Activated T-cell treated with anti-CD3 and anti-CD28 coated beads, Interleukin-2, amount 50 U/mL, for 72 hours (primary cell): ENCODE data around the gene IP6K3. TPM values are rescaled to one million over a fixed set of nuclear protein-coding genes. Genes with fewer than 3 reads are reported as not detected.

Experiments
- ATAC-seq, 2 donors: fragments of 150-1000 bp; cut with Tn5 transposase; replicated peaks in 1 of 2; 2 replicates each; pipeline ENCODE4 v1.10.0; 2021; ENCODE audit warnings: moderate library complexity in 2 of 2, mild to moderate bottlenecking in 1 of 2
- DNase-seq, 2 donors: peaks; one replicate each; pipeline ENCODE4 v3.0.0; 2021 to 2022; ENCODE audit warnings: mixed read lengths in 1 of 2
- H3K27ac Mint-ChIP-seq: one replicate; pipeline ENCODE4 v1.8.0; 2022; ENCODE audit warnings: mild to moderate bottlenecking, moderate library complexity, mixed read lengths
- H3K27me3 Mint-ChIP-seq: one replicate; pipeline ENCODE4 v1.8.0; 2022; ENCODE audit warnings: low read depth, mixed read lengths
- H3K36me3 Mint-ChIP-seq, 2 donors: one replicate each; pipeline ENCODE4 v1.8.0; 2022; ENCODE audit warnings: mixed read lengths in 2 of 2, mild to moderate bottlenecking in 1 of 2; ENCODE audit not compliant: insufficient read depth in 2 of 2
- H3K4me1 Mint-ChIP-seq: one replicate; pipeline ENCODE4 v1.8.0; 2022; ENCODE audit warnings: low read depth, mixed read lengths
- H3K4me3 Mint-ChIP-seq, 2 donors: one replicate each; pipeline ENCODE4 v1.8.0; 2022; ENCODE audit warnings: mild to moderate bottlenecking in 2 of 2, mixed read lengths in 2 of 2, moderate library complexity in 2 of 2
- H3K9me3 Mint-ChIP-seq, 2 donors: one replicate each; pipeline ENCODE4 v1.8.0; 2022; ENCODE audit warnings: mixed read lengths in 2 of 2
- total RNA-seq, 2 donors: library from RNA; stranded (reverse); gene quantifications; one replicate each; pipeline ENCODE4 v1.2.3, GENCODE V29; 2022

Gene IP6K3
- total RNA-seq, 2 donors from 2014 or later = not detected

- Mint-ChIP-seq H3K27me3 (peaks cover 8% of the 10 kb centered on the region), H3K36me3 (no peaks in the 10 kb centered on the region), H3K4me1 (peaks cover 9% of the 10 kb centered on the region), H3K27ac (no peak overlapping the region), H3K4me3 (no peak overlapping the region), H3K9me3 (no peaks in the 10 kb centered on the region)
- DNase-seq (no peak), ATAC-seq (no peak)
These were observed 30.3 kb downstream of the IP6K3 start for GRCh38 chr6:33716379-33716778.

- DNase-seq = no peak
- no peak overlapping the region for H3K27ac Mint-ChIP-seq
- peaks cover 22% of the 10 kb centered on the region for H3K4me1 Mint-ChIP-seq
- H3K27me3 Mint-ChIP-seq = no peaks in the 10 kb centered on the region
- ATAC-seq = no peak
- no peak overlapping the region for H3K4me3 Mint-ChIP-seq
- no peaks in the 10 kb centered on the region for H3K9me3 Mint-ChIP-seq
- peaks cover 3 to 11% of the 10 kb centered on the region in 2 donors for H3K36me3 Mint-ChIP-seq
These were observed 32.2 kb downstream of the IP6K3 start for GRCh38 chr6:33714385-33715040.

DNA sequence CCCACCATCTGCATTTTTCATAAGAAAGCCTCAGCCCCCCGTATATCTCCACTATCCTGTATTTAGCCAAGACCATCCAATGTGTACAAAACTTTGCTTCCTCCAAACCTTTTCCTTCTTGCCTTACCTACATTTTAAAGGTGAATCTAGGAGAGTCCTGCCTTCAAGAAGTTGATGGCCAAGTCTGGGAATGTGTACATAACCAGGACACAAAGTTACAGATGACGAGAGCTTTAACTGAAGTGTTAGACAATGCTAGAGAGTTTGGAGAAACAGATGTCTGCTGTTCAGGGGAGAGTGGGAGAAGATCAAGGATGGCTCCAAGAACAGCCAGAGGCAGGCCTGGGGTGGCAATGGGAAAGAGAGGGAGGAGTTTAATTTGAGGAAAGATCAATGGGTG is 32.9 kb downstream of the IP6K3 start:
- Mint-ChIP-seq H3K36me3 (peaks cover 3 to 14% of the 10 kb centered on the region in 2 donors), H3K27ac (no peak overlapping the region), H3K4me1 (peaks cover 29% of the 10 kb centered on the region), H3K27me3 (no peaks in the 10 kb centered on the region), H3K9me3 (no peaks in the 10 kb centered on the region), H3K4me3 (no peak overlapping the region)
- ATAC-seq (no peak), DNase-seq (no peak)

GRCh38 chr6:33712914-33713313 is 33.8 kb downstream of the IP6K3 start:
- H3K9me3 Mint-ChIP-seq = no peaks in the 10 kb centered on the region
- no peak for DNase-seq
- ATAC-seq = no peak
- H3K4me3 Mint-ChIP-seq = no peak overlapping the region
- no peaks in the 10 kb centered on the region for H3K27me3 Mint-ChIP-seq
- no peak overlapping the region for H3K27ac Mint-ChIP-seq
- peaks cover 3 to 18% of the 10 kb centered on the region in 2 donors for H3K36me3 Mint-ChIP-seq
- peaks cover 34% of the 10 kb centered on the region for H3K4me1 Mint-ChIP-seq

- ATAC-seq (peak; percentile 97 to 98), DNase-seq (peak; percentile 97 to 98)
- Mint-ChIP-seq H3K36me3 (peaks cover 3 to 18% of the 10 kb centered on the region in 2 donors), H3K27me3 (no peaks in the 10 kb centered on the region), H3K4me1 (peaks cover 40% of the 10 kb centered on the region), H3K27ac (peak within 1 kb of the TSS; percentile 99), H3K4me3 (peak within 1 kb of the TSS; percentile 97 to 99), H3K9me3 (no peaks in the 10 kb centered on the region)
These were observed 35.3 kb downstream of the IP6K3 start, which contains the start of gene UQCC2 for GRCh38 chr6:33711140-33712129. Gene UQCC2 (minus strand): TSS chr6:33711700. CDS start chr6:33711686, 14 bp downstream.

GRCh38 chr6:33710296-33711121 is 36.2 kb downstream of the IP6K3 start:
- H3K4me3 Mint-ChIP-seq = peak overlapping the region; percentile 97 to 99
- peaks cover 40% of the 10 kb centered on the region for H3K4me1 Mint-ChIP-seq
- peak overlapping the region; percentile 99 for H3K27ac Mint-ChIP-seq
- no peaks in the 10 kb centered on the region for H3K27me3 Mint-ChIP-seq
- ATAC-seq = no peak
- H3K36me3 Mint-ChIP-seq = peaks cover 3 to 18% of the 10 kb centered on the region in 2 donors
- no peaks in the 10 kb centered on the region for H3K9me3 Mint-ChIP-seq
- no peak for DNase-seq

DNA sequence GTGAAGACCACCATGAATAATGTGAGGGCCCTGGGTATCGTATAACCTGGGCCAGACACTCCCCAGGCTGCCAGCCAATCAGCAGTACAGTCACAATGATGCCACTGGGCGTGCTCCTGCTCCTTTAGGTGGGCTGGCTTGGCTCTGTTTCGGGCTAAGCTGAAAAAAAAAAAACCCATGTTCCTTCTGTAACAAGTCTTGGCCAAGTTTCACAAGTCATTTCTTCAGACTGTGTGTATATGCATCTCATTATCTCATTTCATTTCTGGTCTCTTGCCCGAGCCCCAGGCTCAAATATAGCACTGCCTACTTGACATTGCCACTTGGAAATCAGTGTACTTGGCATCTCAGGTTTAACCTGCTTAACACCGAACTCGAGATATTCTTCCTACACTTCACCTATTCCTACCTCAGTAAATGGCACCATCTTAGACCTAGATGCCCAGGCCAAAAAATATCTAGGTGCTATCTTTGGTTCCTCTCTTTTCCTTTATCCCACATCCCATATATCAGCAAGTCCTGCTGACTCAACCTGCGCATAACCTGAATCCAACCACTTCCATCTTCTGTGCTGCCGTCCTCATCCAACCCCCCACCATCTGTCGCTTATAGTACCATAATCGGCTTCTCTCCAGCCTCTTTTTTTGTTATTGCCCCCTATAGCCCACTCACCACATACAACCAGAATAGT is 37.0 kb downstream of the IP6K3 start:
- Mint-ChIP-seq H3K36me3 (peaks cover 3 to 18% of the 10 kb centered on the region in 2 donors), H3K4me3 (peak overlapping the region; percentile 97 to 99), H3K4me1 (peaks cover 40% of the 10 kb centered on the region), H3K9me3 (no peaks in the 10 kb centered on the region), H3K27ac (peak overlapping the region; percentile 99), H3K27me3 (no peaks in the 10 kb centered on the region)
- DNase-seq = no peak
- ATAC-seq = no peak

- ATAC-seq (no peak), DNase-seq (no peak)
- Mint-ChIP-seq H3K4me3 (peak overlapping the region in 1 of 2 donors; percentile 0), H3K27ac (no peak overlapping the region), H3K27me3 (no peaks in the 10 kb centered on the region), H3K36me3 (peaks cover 6 to 18% of the 10 kb centered on the region in 2 donors), H3K9me3 (no peaks in the 10 kb centered on the region), H3K4me1 (peaks cover 40% of the 10 kb centered on the region)
These were observed 38.0 kb downstream of the IP6K3 start for GRCh38 chr6:33708516-33709204.

GRCh38 chr6:33707771-33708170 is 38.9 kb downstream of the IP6K3 start:
- no peak for DNase-seq
- H3K9me3 Mint-ChIP-seq = no peaks in the 10 kb centered on the region
- no peak for ATAC-seq
- H3K4me1 Mint-ChIP-seq = peaks cover 41% of the 10 kb centered on the region
- peaks cover 7 to 18% of the 10 kb centered on the region in 2 donors for H3K36me3 Mint-ChIP-seq
- no peak overlapping the region for H3K4me3 Mint-ChIP-seq
- peak overlapping the region; percentile 6 for H3K27ac Mint-ChIP-seq
- H3K27me3 Mint-ChIP-seq = no peaks in the 10 kb centered on the region

DNA sequence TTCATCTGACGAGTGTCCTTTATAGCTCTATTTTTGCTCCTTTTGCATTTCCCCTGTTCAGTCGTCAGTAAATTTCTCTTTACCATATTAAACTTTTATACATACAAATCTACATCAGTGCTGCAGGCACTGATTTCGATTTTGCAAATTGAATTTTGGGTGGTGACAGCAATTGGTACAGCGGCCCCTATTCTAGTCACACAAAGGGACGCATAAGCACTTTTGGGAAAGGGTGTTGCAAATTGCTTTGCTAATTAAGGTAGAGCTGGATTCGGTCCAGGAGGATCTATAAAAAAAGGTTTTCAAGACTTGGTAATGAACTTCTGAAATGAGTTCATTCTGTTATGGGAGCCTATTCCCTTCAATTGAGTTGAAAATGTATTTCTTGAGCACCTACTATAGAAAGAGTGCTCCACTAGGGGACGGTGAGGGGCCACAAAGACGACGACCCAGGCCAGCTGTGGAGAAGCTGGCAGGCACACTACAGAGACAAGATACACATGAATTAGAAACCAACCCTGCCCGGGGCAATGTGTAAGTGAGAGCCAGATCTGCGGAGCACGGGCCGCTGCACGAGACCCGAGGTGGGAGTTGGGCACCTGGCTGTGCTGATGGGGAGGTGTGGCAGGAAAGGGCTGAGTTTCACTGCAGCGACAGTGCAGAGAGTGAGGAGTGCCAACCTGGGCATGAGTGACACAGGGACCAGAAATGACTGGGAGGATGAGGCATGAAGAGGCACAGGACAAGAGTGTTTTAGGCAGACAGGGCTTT is 40.6 kb downstream of the IP6K3 start:
- H3K4me3 Mint-ChIP-seq = no peak overlapping the region
- H3K27ac Mint-ChIP-seq = no peak overlapping the region
- no peaks in the 10 kb centered on the region for H3K27me3 Mint-ChIP-seq
- ATAC-seq (no peak), DNase-seq (no peak)
- peaks cover 41% of the 10 kb centered on the region for H3K4me1 Mint-ChIP-seq
- H3K9me3 Mint-ChIP-seq = no peaks in the 10 kb centered on the region
- peaks cover 7 to 20% of the 10 kb centered on the region in 2 donors for H3K36me3 Mint-ChIP-seq

GRCh38 chr6:33705268-33705885 is 41.3 kb downstream of the IP6K3 start:
- Mint-ChIP-seq H3K27me3 (no peaks in the 10 kb centered on the region), H3K9me3 (no peaks in the 10 kb centered on the region), H3K27ac (no peak overlapping the region), H3K4me3 (no peak overlapping the region), H3K4me1 (peaks cover 38% of the 10 kb centered on the region), H3K36me3 (peaks cover 7 to 18% of the 10 kb centered on the region in 2 donors)
- DNase-seq (no peak), ATAC-seq (no peak)
